ENCODE results near the gene FAM111A.

FAM111A gene

DNA sequence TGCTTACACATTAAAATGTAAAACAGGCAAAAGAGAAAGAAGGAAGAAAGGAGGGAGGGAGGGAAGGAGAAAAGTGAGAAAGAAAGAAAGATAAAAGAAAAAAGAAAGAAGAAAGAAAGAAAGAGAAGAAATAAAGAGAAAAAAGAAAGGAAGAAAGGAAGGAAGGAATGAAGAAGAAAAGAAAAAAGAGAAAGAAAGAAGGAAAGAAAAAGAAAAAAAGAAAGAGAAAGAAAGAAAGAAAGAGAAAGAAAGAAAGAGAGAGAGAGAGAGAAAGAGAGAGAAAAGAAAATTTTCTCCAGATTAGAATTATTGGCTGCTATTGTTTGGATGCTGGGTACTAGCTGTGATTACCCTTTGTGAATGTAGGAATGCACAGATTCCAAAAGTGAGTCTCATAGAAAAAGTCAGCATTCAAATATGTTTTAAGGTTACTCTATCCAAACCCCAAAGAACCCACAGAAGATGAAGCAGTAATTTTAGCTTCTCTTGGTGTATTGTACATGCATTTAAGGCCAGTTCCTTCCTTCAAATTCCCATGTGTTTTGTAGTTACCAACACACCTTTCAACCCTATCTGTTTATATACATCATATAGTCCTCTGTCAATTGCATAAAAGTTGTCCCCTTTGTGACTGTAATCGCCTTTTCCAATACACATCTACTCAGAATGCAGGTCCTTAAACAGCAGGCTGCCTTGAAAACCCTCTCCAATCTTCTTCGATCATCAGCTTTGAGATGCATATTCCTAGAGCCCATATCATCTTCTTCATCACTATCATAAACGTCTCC, 789 bp upstream of the FAM111A start:
- DNase-seq: no peak

DNA sequence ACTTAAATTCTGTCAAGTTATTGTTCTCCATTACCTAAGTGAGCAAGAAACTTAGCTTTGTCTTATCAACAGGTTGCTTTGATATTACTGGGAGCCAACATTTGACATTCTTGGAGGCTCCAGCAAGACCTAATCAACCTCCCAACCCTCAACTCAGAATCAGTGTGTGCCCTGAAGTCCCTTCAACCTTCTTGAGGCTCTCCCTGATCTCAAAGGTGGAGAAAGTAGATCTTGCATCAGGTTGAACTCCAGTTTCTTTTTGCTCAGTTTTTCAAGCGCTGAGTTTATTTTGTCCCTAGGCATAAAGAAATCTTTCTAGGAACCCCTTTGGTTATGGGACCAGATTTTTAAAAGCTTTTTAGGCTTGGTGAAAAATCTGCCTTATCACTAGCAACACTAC, 1.4 kb downstream of the FAM111A start:
- DNase-seq: no peak

DNA sequence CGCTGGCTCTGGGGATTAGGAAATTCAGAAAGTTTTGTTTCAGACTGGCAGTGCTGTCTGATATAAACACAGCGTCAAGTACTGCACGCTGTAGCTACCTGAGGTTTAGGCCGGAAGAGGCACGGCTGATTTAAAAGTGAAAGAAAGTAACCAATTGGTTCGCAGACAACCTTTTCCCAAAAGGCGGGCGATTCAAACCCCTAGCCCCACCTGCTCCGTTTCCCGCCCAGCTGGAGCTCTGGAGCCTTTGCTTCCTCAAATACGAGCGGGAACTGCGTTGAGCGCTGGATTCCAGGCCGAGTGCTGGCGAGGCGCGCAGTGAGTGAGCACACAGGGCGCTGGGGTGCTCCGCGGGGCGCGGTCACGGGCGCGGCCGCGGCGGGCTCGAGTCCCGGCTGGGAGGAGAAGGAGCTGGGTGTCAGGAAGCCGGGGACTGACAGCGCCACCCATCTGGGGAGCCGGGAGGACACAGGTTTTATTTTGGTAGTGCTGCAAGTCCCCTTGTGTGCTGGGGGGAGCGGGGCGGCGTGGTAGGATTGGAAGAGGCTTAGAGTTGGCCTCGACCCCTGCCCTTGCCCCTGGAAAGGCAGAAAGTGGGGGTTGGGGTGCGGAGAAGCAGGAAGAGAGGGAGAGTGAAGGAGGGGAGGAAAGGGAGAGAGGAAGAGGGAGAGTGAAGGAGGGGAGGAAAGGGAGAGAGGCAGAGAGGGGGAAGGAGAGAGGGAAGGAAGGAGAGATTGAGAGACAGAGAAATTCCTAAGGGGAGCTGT, 2.1 kb downstream of the FAM111A start:
- peak; percentile 56 for DNase-seq

DNA sequence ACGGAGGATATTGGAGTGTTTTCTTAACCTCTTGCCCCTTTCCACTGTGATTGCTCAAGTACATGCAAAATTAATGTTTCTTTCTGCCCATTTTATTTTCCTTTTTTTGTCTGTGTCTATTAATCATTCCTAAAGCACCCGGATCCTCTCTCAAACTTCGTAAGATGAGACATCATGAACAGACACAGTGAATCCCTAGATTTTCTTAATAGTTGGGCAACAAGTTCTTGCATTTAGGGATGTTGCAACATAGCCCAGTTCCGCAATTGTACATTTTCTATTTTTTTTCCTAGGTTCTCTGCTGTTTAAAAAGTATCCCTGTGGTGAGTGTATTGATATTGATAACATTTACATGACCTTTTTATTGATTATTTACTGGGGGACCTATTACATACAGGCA, 2.9 kb downstream of the FAM111A start:
- DNase-seq: peak; percentile 51

DNA sequence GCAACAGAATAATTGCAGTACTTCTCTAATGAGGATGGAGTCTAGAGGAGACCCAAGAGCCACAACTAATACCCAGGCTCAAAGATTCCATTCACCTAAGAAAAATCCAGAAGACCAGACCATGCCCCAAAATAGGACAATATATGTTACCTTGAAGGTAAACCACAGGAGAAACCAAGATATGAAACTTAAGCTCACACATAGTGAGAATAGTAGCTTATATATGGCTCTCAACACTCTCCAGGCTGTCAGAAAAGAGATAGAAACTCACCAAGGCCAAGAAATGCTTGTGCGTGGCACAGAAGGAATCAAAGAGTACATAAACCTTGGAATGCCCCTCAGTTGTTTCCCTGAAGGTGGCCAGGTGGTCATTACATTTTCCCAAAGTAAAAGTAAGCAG, 9.1 kb downstream of the FAM111A start:
- no peak for DNase-seq

DNA sequence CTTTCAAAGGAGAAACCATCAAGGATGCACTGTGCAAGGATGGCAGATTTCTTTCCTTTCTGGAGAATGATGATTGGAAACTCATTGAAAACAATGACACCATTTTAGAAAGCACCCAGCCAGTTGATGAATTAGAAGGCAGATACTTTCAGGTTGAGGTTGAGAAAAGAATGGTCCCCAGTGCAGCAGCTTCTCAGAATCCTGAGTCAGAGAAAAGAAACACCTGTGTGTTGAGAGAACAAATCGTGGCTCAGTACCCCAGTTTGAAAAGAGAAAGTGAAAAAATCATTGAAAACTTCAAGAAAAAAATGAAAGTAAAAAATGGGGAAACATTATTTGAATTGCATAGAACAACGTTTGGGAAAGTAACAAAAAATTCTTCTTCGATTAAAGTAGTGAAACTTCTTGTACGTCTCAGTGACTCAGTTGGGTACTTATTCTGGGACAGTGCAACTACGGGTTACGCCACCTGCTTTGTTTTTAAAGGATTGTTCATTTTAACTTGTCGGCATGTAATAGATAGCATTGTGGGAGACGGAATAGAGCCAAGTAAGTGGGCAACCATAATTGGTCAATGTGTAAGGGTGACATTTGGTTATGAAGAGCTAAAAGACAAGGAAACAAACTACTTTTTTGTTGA, 9.8 kb downstream of the FAM111A start:
- DNase-seq: no peak

DNA sequence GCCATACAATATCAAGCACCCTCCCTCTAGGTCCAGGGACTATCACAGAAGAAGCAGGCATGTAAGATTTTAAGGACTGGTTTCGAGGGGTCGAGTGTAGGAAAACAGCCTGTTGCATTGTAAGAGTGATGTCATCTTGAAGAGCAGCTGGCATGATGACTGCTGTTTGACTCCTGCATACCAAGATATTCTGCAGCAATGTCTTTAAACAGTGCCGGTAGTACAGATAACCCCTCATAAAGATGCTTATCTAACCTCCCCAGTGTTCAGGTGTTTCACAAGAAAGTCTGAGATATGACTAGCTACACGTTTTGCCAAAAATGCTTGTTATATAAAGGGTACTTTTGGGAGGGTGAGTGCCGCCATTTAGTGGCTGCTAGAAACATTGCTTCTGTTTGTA, 12.0 kb downstream of the FAM111A start:
- no peak for DNase-seq

DNA sequence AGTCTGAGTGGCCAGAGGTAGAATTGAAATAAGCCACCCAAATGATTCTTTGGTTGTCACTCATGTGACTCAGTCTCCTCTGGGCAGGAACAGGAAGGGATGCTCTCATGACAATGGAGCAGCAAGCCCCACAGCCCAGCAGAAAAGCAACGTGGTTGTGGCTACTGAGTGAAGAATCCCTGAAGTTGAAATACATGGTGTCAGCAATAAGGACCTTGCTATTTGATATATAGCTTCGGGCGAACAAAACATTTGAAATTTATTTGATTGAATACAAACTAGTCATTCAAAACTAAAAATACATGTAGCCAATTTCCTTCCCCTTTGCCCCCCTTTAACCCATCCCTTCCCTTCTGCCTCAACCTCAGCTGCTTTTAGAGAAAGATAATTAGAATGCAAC, 14.8 kb downstream of the FAM111A start:
- DNase-seq: no peak

DNA sequence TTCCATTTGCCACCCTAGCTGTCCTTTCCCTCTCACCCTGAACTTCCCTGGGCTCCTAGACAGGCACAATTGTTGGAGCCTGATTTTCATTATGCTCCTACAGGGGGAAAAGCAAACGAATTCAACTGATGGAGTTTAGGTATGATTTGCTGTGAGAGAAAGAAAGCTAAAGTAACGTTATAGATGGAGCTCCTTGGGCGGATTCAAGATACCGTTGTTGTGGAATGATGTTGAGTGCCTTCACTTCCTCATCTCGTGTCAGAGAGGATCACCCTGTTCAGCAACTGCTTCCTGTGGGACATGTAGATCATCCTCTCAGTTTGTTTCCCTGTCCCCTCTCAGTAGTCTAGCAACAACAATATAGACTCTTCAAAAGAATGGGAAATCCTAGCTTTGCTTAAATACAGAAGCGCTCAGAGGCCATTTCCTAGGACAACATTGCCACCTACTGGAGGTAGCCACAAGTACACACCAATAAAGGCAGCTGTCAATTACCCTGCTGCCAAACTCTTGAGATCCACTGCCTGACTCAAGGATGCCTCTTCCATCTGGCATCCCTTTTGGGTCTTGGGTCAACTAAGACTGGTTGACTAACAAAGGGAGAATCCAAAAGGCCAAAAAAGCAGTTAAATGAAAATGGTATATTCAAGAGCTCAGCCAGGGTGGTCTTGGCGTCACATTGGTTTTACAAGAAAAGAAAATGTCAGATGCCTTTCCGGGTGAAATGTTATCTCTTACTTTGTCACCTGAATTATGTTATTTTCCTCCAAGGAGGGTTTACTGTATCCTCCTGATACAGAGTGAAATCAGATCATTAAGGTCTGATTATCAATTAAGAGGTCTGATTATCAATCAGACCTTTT, 15.8 kb downstream of the FAM111A start:
- no peak for DNase-seq

DNA sequence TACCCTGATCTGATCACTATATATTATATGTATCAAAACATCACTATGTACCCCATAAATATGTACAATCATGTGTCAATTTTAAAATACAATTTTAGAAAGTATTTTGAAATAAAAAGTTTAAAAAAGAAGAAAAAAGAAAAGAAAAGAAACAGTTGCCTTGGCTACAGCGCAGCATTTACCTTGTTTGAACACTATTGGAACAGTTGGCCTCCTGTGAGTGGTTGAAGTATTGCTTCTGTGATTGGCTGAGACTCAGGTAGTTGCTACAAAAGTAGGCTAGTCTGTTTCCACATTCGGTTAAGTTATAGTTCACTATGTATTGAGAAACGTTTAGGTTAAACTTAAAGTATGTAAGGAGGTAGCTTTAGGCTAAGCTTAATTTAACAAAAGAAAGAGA, 21.4 kb downstream of the FAM111A start:
- DNase-seq: no peak

DNA sequence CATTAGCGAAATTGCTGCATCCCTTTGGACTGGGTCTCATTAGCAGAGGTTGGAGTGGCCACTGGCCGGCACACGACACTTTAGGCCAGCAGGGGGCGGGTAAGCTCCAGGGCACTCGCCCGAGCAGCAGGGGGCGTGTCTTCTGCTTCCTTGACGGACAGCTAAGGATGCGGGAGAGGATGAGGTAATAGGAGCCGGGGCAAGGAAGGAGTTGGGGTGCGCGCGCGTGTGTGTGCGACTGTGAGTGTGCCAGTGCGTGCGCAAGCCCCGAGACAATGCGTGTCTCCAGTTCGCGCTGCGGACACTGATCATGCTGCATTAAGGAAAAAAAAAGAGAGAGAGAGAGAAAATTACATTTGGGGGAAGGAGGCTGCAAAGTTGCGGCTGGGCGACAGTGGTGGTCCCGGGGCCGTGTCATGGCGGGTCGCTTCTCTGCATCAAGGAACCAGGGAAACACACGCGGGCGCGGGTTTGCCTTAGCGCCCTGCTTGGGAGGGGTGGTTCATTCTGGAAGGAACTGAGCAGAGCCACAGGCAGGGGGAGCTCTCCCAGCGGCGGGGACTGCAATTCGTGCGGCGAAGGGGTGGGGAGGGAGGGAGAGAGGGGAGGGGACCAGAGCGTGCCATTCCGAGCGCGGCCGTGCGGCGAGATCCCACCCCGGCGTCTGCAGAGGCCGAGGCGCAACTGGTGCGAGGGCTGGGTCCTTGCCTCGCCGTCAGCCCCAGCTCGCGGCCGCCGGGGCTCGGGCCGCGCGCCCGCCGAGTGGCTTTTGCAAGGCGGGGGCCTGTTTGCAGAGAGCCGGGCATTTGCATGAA, 29.1 kb downstream of the FAM111A start, which contains the start of gene DTX4:
TSS of gene DTX4 (plus strand) at position 625 of the 815 bp plus-strand sequence. CDS start 464 bp downstream, outside the sequence.
- peak; percentile 17 for DNase-seq

DNA sequence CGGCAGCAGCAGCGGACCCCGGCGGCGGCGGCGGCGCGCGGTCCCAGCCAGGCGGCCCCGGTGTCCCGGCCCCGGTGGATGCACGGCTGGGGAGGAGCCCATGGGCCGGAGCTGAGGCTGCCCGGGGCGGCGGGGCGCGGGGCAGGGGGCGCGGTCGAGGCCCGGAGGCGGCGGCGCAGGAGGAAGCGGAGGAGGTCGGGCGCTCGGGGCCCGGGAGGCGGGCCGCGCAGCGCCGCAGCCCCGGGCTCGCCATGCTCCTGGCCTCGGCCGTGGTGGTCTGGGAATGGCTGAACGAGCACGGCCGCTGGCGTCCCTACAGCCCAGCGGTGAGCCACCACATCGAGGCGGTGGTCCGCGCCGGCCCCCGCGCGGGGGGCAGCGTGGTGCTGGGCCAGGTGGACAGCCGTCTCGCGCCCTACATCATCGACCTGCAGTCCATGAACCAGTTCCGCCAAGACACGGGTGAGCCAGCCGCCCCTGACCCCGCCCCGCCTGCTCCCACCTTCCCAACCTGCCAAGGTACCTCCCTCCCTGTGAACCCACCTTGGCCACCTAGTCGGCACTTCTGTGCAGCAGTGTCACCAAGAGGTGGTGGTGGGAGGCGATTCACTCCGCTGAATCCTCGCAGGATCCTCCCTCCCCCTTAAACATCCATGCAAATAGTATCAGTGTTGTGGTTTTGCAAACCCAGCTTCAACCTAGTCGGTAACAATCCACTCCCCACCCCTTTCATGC, 29.9 kb downstream of the FAM111A start:
- no peak for DNase-seq

DNA sequence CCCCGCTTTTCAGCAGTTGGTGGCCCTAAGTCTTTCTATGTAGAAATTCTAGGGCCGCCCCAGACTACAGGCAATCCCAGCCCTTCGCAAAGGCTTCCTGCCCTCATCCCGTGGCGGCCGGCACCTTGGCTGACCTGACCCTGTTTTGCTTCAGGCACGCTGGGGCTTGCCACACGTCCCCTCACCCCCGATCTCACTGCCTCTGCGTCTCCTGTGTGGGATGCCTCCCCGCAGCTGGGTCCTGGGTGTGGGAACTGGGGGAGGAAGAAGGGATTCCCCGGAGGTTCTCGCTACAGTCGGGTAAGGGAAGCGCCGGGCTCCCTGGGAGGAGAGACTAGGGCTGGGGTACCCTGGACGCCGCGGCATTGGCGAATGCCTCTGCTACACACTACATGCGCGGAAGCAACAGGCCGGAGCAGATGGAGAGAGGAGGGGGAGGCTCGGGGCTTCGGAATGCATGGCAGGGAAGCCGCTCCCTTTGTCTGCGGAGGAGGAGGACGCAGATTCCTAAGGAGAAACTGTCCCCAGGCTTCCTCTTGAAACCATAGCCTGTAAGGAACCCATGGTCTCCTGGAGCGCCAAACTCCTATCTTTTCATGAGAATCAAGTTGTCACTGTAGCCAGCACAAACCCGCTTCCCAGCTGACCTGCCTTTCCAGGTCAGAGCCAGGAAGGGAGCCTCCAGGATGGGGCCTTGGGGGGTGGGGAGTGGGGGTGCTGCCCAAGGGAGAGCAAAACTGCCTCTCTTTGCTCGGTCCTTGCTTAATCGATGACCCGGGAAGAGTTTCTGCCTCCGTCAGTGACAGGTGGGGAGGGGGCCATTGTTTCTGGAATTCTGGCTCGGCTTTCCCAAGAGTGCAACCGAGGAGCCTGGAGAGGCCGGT, 30.7 kb downstream of the FAM111A start:
- no peak for DNase-seq

DNA sequence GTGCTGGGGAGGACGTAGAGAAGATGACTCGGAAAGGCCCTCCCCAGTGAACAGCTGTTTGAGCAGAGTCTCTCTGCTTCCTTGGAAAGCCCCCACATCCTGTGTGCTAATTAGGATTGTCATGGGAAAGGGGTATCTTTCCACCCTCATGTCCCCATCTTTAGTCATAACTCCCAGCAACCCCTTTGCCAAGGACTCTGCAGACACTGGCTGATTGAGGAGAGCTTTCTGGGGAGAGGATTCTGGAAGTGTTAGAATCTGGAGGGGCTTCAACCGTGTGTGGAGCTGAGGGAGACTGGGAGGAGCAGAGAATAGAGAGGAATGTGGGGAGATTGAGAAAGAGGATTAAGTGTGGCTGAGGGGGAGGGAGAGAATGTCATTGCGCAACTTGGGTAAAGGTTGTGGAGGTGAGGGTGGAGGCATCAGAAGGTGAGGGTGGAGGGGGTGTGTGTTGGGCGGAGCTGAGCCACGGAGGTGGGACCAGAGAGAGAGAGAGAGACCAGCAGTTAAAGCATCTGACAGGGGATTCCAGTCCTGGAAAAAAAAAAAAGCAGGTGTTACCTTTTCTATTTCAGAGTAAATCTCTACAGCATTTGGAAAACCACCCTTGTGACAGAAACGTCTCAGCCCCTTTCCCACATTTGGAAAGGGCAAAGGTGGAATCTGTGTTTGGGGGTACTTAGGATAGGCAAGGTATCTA, 31.5 kb downstream of the FAM111A start:
- no peak for DNase-seq

DNA sequence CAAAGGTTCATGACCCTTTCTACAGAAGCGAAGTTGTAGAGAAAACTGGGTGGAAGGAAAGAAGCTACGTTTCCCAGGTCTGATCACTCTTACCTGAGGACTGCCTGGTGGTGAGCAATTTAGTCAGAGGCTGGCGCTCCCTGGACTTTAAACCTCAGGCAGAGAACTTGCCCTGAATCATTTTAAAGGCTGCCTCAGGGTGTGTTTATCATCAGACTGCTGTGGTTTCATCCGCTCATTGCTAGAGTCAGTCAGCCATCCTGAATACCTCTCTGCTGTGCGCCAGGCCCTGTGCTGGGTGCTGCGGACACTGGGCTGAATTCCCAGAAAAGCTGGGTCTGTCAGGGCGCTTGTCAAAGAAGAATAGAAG, 32.0 kb downstream of the FAM111A start:
- DNase-seq: no peak

DNA sequence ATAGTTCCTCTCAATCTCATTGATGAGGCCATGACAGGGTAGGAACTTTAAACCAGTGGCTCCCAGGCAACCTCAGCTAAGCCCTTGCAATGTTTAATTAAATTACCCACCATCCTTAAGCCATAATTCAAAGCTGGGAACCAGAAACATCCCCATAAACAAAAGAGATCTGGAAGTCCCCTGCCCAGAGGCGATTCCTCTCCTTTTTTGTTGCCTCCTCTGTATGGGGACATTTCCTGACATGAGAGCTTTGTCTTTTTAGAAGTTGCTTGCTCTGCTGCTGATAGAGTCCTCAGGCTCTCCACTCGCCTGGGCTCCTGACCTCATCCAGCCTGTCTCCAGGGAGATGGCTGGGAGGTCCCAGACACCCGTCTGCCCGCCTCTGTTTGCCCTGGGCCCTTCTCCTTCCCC, 32.4 kb downstream of the FAM111A start:
- DNase-seq: no peak

DNA sequence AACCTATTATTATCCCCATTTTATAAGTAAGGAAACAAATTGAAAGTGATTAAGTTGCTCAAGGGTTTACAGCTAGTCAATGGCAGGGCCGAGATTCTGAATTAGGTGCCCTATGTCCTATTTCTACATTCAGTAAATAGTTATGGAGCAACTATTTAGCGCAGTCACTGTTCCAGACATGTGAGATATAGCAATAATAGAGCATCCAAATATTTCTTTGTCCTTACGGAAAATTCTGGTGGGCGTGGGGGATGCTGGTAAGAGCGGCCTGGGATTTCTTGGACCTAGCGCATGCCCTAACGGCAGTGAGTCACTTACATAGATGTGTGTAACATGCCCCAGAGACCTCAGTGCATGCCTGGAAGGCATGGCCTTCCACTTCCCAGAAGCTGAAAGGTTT, 33.7 kb downstream of the FAM111A start:
- DNase-seq: no peak

DNA sequence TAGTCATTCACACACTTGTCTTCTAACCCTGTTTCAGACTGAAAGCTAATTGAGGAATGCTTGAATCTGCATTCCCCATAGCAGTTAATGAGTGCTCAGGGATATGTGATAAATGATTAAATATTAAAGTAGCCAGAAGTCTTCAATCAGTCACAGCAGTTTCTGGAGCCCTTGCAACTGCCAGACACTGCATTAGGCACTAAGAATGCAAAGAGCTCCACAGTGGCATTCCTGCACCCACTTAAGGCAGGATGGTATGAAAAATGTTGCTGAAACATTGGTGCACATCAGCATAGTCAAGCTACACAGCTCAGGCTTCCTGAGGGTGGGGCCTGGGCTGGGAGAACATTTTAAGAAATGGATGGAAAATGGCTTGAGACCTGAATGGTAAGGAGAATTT, 35.7 kb downstream of the FAM111A start:
- DNase-seq: no peak

DNA sequence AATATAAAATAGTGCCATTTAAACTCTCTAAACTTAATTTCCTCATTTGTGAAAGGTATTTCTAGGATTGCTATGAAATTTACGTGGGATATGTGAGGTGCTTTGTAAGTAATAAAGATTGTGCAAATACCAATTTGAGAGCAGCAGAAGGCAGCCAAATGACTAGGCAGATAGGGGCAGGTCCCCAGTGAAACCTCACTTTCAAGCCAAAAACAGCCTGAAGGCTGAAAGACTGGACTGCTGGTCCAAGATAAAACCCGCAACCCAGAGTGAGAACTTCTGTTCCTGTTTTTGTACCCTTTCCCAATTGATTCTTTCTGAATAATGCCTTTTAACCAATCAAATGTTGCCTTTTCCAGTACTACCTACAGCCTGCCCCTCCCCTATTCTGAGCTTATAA, 36.5 kb downstream of the FAM111A start:
- DNase-seq: no peak

Measured in SIG-M5 (cell line).